HS-27A (cell line): ENCODE results near the gene TTC14.

Source experiments
- DNase-seq: peaks from one replicate; pipeline ENCODE4 v3.0.0-alpha.2; 2012; ENCODE audit warnings: low read depth, missing footprints

TTC14 gene

DNA sequence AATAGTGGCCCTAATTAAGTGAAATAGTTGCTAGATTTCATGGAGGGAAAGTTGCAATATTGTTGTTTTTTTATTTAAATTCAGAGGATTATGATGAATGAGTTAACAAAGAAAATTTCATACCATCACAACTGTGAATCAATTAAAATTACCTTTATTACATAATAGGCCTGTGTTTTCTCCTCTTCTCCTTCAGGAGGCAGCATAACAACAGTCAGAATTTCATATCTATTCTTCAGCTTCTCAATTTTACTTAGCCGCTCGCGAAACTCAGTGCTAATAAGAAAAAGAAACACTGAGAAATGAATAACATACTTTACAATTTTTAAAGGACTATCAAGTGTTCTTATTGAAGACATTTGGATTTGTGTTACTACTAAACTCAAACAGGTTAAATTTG, 29.4 kb downstream of the TTC14 start:
- DNase-seq, result no peak

DNA sequence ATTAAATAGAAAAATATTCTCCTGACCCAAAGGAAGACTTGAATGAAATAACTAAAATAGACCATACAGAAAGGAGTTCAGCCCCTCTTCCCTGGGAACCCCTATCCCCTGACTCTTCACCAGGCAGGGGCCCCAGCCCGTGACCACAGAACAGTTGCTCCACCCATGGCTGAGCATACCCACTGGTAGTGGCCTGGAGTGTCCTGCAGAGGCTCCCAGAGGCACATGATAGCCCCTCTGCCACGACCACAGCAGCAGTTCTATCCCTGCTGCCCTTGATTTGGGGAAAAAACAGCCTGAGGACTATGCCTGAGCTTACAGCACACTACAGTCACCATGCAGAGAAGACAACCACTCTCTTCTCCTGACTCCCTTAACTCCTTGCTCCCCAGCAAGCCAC, 31.8 kb downstream of the TTC14 start:
- DNase-seq, result no peak

DNA sequence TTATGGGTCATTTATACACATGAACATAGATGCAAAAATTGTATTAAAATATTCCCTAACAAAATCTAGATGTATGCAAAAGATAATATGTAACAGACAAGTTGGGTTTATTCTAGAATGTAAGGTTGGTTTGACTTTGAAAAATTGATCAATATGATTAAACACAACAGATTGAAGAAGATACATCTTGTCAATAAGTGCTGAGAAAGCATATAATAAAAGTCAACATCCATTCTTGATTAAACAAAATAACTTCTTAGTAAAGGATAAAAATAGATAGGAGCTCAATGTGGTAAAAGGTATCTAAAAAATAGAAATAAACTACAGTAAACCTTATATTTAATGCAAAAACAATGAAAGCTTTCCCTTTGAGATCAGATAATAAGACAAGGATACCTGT, 39.0 kb downstream of the TTC14 start:
- DNase-seq, result no peak

- DNase-seq, result no peak
These were observed 44.3 kb downstream of the TTC14 start for GRCh38 chr3:180646187-180646790.

GRCh38 chr3:180656406-180656805, 54.4 kb downstream of the TTC14 start:
- DNase-seq, result no peak

DNA sequence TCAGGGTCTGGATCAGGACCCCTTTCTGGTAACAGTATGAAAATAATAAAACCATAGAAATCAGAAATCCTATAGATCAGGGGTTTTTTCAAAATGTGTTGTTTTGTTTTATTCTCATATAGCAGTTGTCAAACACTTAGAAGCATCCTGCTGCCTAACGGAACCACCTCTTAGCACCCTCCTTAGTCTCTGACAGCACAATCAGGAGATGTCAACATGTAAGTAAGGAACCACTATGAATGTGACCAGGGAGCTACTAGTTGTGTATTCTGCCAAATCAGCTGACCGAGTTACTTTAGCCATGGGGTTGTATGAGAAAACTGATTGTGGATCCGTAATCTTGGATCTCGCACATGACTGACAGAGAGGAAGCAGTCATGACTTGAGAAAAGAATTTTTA, 55.1 kb downstream of the TTC14 start:
- no peak for DNase-seq
